HG02981 (cell line): ENCODE data around the gene OR13C3.
"Not testable (repeated sequence)": the region's sequence is repeated elsewhere in the genome, so short reads cannot be mapped to it uniquely, and the experiment has no call there.

Source experiments
- ATAC-seq: cut with Tn5 transposase; IDR thresholded peaks from one replicate; pipeline ENCODE4 v1.9.1; 2021; ENCODE audit warnings: mild to moderate bottlenecking, moderate library complexity; ENCODE audit not compliant: unreplicated experiment

The OR13C3 gene

GRCh38 chr9:104536756-104537155 lies at the start of gene OR13C3:
Gene OR13C3, minus strand, starts transcription at chr9:104536856. Its CDS starts 133 bp downstream, at chr9:104536723.
- ATAC-seq: no peak

- ATAC-seq: no peak
These were observed 43.9 kb upstream of the OR13C3 start for GRCh38 chr9:104580562-104580961.

- ATAC-seq: no peak
These were observed 40.6 kb upstream of the OR13C3 start for GRCh38 chr9:104577263-104577662.

GRCh38 chr9:104575456-104575855 lies 38.8 kb upstream of the OR13C3 start:
- ATAC-seq: no peak

- no peak for ATAC-seq
These were observed 36.0 kb upstream of the OR13C3 start for GRCh38 chr9:104572612-104573011.

GRCh38 chr9:104568868-104569267 lies 32.2 kb upstream of the OR13C3 start, which contains the start of gene OR13C8:
Gene OR13C8, plus strand, starts transcription at chr9:104569168. Its CDS starts 0 bp downstream, at chr9:104569168.
- ATAC-seq: no peak

GRCh38 chr9:104564358-104564757 lies 27.7 kb upstream of the OR13C3 start:
- no peak for ATAC-seq

- ATAC-seq: no peak
These were observed 20.4 kb upstream of the OR13C3 start for GRCh38 chr9:104556830-104557634.

GRCh38 chr9:104555521-104555920 lies 18.9 kb upstream of the OR13C3 start:
- ATAC-seq: no peak

- ATAC-seq: no peak
These were observed 16.6 kb upstream of the OR13C3 start for GRCh38 chr9:104553261-104553660.

GRCh38 chr9:104544644-104545043 lies 8.0 kb upstream of the OR13C3 start:
- ATAC-seq: no peak

GRCh38 chr9:104539275-104539674 lies 2.6 kb upstream of the OR13C3 start:
- no peak for ATAC-seq

GRCh38 chr9:104527109-104527508 lies 9.5 kb downstream of the OR13C3 start, which contains the start of gene OR13C4:
Gene OR13C4, minus strand, starts transcription at chr9:104527209. Its CDS starts 0 bp downstream, at chr9:104527209.
- no peak for ATAC-seq

- ATAC-seq: not testable (repeated sequence)
These were observed 16.4 kb downstream of the OR13C3 start for GRCh38 chr9:104520241-104520640.

- ATAC-seq: no peak
These were observed 21.8 kb downstream of the OR13C3 start for GRCh38 chr9:104514901-104515300.

- ATAC-seq: no peak
These were observed 30.1 kb downstream of the OR13C3 start for GRCh38 chr9:104506565-104506964.

- no peak for ATAC-seq
These were observed 32.7 kb downstream of the OR13C3 start, which contains the start of gene OR13F1 for GRCh38 chr9:104503963-104504362. Gene OR13F1, plus strand, starts transcription at chr9:104504263. Its CDS starts 0 bp downstream, at chr9:104504263.

- no peak for ATAC-seq
These were observed 33.2 kb downstream of the OR13C3 start for GRCh38 chr9:104503440-104503839.

GRCh38 chr9:104494808-104495207 lies 41.8 kb downstream of the OR13C3 start:
- ATAC-seq: no peak
